ENCODE results near the gene COL23A1. TPM values are rescaled to one million over a fixed set of nuclear protein-coding genes. Genes with fewer than 3 reads are reported as not detected.

The COL23A1 gene
- total RNA-seq, 1 experiment from 2014 or later: 0.12 TPM

DNA sequence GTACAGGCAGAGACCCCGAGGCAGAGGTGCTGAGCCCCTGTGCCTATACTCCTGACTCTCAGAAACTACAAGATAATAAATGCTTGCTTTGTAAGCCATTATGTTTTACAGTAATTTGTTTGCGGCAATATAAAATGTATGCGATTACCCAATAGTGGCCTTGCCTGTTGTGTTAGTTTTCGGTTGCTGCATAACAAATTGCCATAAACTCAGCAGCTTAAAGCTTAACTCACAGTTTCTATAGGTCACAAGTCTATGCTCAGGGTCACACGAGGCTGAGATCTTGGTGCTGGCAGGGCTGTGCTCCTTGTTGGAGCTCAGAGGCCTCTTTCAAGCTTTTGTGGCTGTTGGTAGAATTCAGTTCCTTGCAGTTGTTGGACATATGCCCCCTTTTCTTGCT, 114.8 kb downstream of the COL23A1 start:
- DNase-seq (ENCODE audit: low read depth): no peak

DNA sequence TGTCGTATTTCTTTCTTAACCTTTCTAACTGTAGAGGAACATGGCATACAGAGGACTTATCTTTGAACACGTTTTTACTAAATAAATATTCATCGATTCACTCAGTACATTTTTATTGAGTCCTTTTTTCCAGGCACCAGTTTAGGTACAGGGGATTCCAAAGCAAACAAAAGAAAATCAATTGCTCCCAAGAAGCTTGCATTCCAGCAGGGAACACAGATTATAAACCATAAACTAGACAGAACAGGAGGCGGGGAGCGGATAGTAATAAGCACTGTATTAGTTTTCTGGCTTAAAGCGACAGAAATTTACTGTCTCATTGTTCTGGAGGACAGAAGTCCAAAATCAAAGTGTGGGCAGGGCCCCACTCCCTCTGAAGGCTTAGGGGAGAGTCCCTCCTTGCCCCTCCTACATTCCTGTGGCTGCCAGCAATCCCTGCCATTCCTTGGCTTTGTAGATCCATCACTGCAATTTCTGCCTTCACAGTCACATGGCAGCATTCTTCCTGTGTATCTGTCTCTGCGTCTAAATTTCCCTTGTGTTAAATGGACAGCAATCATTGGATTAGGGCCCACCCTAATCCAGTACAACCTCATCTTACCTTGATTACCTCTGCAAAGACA, 115.5 kb downstream of the COL23A1 start:
- DNase-seq (ENCODE audit: low read depth): no peak

DNA sequence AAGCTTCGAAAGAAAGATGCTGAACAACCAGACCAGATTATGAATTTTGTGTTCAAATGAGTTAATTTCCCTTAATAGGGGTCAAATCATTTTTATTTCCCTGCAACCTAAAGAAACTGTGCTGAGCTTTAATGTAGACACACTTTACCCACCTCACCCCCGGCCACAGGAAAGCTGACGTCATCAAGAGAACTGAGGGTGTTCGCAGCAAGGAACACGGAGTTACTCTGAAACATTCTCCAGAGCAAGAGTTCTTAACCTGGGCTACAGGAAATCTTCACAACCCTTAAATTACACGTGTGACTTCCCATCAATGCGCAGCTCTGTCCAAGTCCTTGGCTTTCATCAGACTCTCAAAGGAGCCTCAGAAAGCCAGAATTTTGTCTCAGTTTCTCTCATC, 116.3 kb downstream of the COL23A1 start:
- no peak for DNase-seq (ENCODE audit: low read depth)

DNA sequence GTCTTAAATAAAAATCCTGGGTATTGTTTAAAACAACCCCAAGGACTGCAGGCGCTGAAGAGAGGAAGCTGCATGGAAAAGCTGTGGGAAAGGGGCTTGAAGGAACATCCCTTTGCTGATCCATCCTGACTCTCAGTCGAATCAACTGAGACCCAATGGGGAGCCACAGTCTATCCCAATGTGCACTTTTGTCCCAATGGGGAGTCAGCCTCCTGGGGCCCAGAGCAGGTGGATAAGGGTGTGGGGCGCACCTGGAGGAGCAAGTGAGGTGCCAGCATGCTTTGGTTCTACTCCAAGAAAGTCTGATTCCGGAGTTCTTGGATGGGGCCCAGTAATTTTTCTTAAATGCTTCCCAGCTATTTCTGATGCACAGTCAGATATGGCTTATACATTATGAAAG, 118.1 kb downstream of the COL23A1 start:
- no peak for DNase-seq (ENCODE audit: low read depth)

DNA sequence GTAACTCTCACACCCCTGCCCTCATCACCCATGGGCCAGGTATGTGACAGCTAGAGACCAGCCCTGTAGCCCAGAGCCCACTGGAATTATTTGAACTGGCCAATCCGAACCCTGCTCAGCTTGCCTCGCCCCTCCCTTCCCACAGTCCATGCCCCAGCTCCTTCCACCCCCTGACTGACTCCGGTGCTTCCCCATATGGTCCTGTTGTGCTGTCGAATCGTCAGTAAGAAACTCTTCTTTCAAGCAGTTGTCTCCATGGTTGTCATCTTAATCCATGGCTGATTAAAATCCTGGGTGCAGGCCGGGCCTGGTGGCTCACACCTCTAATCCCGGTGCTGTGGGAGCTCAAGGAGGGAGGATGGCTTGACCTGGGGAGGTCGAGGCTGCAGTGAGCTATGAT, 118.5 kb downstream of the COL23A1 start:
- DNase-seq (ENCODE audit: low read depth): no peak

DNA sequence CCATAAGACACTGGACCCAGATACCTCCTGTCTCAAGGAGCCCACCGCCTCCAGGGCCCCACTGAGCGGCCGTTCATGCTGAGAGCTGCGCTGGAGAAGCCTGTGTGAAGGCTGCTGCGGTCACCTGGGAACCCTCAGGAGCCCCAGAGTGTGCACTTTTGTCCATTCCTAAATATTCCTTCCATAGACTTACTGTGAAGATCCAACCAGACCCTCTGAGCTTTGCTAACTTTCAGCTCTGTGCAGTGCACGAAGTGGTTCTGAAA, 119.5 kb downstream of the COL23A1 start:
- DNase-seq (ENCODE audit: low read depth): no peak

DNA sequence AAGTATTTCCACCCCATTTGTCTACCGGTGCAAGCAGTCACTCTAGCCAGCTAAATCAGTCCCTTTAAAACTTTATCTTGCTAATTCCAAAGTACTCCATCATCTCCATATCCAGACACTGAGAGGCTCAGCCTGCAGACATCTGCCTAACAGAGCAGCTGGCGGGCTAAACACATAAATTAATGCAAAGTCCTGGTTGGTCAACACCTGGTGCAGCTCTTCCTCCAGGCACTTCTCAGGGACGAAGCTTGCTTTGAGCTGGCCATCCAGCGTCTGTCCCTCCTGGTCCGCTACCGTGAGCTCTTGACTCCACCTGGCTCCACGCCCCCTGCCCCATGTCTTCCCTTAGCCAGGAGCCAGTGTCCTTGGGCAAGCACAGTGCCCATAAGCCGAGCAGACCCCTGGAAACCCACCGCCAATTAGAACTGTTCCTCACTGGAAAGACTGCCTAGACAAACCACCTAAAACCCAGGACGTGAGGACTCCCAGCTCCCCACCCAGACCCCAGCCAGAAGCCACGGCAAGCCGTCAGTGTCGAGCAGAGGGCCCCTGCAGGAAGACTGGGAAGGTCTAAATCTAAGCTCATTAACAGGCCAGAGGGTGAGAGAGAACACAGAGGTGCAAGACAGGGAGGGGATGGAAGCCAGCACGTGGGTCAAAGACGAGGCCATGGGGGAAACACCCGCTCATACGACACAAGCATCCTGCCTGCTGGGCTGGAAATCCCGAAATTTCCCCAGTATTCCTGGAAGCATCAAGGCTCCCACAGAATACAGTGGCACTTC, 120.0 kb downstream of the COL23A1 start:
- DNase-seq (ENCODE audit: low read depth): no peak

DNA sequence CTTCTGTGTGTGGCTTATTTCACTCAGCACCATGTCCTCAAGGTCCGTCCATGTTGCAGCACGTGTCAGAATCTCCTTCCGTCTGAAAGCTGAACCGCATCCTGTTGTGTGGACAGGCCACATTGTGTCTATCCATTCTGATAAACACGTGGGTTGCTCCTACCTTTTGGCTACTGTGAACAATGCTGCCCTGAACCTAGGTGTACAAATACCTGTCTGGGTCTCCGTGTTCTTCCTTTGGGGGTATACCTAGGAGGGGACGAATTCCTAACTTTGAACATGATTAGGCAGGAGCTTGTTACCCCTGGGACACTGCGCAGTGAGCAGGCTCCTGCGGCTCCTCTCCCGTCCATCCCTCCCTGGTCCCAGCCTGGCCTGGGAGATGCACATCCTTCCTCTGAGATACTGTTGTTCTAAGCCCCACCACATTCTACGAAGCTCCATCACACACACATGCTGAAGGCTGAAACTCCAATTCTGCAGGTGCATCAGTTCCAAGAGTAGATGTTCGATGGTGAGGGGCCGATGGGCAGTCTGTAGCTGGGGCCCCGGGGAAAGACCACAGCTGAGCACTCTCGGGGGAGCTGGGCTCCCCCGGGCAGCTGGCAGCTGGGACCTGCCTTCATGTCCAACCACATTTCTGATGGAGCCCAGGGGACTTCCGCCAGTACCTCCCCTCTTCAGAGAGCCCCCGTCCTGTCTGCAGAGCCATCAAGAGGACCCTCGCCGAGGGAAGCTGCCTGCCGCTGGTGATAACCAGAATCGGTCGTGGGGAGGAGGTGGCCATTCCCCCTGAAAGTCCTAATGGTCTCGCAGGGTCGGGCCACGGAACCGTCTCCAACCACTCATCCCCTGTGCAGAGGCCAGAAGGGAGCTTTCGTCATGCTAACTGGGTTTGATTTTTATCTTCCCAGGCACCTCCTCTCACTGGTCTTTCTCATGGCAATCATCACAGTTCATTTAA, 120.9 kb downstream of the COL23A1 start:
- DNase-seq (ENCODE audit: low read depth): no peak

DNA sequence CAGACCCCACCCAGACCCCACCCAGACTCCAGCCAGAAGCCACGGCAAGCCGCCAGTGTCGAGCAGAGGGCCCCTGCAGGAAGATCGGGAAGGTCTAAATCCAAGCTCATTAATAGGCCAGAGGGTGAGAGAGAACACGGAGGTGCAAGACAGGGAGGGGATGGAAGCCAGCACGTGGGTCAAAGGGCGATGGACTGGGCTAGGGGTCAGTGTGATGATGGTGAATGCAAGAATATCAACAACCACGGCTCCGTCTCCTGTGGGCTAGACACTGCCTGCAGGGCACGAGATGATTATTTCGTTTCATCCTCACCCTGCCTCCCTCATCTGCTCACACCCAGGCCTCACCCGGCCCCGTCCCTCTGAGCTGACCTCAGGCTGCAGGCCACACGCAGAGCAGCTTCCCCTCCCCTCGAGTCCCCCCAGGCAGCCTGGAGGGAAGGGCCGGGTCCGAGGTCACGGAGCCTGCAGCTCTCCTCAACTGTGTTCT, 122.0 kb downstream of the COL23A1 start:
- no peak for DNase-seq (ENCODE audit: low read depth)

DNA sequence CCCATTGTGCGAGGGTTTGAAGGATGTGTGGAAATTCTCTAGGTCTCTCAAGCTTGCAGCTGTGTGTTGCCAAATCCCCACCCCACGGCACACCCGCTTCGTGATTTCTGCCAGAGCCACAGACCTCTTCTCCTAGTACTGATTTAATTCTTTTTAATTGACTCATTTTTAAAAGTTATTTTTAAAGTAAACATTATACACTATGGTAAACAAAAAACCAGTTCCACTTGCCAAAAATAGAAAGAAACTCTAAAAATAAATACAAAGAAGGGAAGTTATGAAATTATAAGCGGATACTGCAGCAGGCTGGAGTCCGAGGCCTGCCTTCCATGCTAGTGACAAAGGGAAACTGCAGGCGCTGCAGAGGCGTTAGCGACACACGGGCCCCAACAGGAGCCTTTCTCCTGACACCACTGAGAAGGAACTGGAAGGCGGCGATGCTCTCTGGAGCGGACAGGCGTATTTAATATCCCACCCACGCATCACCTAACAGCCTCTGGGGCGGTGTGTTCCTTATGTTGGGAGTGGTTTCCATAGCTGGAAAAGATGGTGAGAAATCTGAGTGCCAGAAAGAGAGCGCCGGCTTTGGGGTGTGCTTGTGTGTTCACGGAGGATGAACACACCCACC, 122.5 kb downstream of the COL23A1 start:
- no peak for DNase-seq (ENCODE audit: low read depth)

DNA sequence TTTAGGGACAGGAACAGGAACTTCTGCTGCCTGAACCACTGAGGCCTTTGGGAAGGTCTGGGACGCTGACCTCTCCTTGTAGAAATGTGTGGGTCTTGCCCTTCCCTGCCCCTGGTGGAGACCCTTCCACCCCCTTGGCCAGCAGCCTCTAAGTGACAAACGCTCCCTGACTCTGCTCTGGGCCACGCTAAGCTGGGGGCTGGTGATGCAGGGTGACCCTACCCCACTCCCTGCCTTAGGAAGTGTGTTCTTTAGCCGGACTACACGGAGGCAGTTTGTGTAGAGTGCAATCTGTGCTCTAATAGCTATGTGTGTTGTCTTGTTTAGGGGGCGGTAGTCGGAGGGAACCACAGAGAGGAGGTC, 123.0 kb downstream of the COL23A1 start:
- DNase-seq (ENCODE audit: low read depth): no peak

DNA sequence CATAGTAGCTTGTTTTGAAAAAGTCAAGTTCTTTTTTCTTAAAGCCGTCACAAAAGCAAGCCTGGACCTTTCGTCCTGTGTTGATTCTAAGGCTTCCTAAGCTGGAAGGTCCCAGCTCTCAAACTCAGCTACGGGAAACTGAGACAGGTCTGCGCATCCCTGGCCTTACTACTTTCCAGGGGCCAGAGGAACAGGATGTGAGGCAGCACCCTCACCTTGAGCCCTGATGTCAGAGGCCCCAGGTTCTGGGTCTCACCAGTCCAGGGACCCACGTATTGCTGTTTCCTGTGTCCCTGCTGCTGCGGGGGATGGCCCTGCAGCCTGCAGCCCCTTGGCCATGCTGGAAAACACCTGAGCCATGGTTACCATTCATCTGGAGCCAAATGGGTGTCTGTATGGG, 123.9 kb downstream of the COL23A1 start:
- no peak for DNase-seq (ENCODE audit: low read depth)

DNA sequence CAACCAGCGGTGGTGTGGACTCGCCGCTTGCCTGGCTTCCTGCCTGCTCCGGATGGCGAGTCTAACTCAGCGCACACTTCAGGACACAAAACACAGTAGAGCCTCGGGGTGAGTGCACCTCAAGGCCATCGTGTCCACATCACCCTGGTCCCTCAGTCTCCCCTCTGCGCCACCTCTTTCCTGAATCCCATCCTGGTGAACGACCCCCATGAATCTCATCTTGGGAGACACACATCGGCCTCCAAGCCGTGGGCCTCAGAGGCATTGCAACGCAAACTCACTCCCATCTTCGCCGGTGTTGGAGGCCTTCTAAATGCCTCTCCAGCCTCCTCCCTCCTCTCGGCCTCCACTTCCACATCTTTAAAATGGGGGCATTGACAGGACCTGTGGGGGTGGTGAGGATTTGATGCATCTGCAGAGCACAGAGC, 124.3 kb downstream of the COL23A1 start:
- DNase-seq (ENCODE audit: low read depth): no peak

DNA sequence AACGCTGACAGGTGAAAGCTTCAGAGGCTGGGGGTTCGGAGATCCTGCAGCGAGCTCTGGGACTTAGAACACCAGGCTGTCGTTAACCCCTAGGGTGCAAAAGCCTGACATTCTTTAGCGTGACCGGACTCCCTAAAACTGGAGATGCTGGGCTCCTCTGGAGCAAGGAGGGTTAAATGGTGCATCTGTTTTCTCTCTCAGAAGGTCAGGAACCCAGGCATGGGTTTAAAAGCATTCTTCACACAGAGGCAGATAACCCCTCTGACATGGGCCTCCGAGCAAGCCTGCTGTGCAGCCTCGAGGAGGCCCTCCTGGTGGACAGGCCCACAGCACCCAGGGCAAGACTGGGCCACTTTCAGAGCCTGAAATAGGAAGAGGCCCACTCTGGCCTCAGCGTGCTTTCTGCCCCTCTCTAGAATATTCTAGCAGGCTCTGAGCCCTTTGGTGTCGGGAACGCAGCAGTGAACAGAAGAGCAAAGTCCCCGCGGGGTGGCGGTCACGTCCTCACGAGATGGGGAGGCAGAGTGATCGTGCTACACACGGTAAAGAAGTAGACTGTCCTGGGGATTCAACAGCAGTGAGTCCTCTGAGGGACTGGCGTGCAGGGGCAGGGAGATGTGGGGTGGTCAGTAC, 124.8 kb downstream of the COL23A1 start:
- DNase-seq (ENCODE audit: low read depth): no peak

DNA sequence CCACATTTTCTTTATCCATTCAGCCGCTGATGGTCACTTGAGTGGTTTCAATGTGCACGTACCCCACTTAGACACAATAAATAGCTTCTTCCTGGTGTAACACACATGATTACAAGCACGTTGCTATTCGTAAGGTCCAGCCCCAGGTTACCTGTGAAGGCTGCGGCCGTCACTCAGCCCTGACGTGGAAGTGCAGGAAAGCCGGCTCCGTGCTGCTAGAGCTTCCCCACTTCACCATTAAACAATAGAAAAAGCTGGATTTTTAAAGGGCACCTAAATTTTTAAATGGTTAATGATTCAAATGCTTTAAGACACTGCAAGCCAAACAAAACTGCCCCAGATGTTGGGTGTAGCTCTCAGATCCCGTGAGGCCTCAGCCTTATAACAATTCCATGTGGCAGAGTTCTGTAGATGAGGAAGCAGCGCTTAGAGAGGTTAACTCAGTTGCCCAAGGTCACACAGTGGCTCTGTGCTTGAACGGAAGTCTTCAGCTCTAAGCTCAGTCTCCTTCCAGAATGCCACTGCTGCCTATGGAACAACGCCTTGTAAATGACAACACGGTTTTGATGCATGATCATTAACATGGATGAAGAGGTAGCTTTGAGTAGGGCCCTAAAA, 125.7 kb downstream of the COL23A1 start:
- DNase-seq (ENCODE audit: low read depth): no peak

DNA sequence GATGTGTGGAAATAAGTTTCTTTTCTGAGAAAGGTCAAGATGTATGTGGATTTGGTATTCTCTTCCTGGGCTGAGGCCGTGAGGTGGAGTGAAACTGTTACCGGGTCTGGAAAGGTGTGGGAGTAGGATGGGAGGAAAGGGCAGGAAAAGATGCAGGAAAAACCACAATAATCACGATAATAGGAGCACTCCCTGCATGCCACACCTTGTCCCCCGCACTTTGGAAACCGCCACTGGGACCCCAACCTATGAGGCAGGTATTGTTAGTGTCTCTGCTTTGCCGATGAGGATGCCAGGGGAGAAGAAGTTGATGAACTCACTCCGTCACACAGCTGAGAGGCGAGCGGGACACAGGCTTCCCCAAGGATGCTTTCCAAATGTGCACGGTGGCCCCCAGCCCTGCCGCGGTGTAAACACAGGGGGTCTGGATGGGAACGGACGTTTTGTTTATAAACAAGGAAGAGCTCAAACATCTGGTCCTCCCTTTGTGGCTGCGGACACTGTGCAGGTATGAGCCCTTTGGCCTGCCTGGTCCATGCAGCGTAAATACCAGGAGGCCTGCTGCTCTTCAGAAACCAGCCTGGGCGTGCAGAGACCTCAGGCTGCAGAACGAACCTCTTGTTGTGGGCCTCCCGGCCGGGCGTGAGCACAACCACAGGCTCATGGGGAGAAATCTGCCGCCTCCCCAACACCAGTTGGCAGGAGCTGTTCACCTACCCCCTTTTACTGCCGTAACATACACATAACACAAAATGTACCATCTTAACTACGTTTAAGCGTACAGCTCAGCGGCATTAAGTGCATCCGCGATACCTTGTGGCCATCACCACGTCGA, 126.7 kb downstream of the COL23A1 start:
- DNase-seq (ENCODE audit: low read depth): no peak

DNA sequence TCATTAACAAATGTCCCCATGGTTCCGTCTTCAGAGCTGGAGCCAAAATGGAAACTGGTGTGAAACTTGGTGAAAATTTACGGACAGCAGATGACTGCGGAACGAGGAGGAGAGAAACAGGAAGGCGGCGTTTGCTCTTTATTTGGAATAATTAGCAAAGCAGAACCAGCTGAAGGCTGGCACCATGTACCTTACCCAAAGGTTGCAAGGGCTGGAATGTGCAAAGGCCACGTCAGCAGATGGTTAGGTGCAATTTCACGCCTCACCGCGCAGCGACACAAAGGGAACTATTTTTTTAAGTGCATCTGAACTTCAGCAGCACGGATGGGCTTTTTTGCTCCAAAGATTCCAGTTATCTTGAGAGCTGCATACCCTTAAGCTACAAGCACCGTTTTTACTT, 127.4 kb downstream of the COL23A1 start:
- no peak for DNase-seq (ENCODE audit: low read depth)

DNA sequence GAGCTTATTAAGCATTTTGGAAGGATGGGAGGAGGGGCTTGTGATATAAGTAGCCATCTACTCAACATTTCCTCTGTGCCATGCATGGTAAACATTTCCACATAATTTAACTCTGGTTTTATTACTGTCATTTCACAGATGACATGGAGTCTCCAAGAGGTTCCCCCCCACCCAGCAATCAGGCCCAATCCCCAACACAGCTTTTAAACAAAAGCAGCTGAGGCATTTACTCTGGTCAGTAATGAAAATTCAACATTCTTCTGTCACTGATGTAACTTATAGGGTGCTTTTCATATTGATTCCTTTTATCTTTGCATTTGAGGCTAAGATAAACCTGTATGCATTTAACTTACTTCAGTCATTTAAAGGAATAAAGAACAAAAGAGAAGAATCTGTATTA, 128.1 kb downstream of the COL23A1 start:
- DNase-seq (ENCODE audit: low read depth): no peak

DNA sequence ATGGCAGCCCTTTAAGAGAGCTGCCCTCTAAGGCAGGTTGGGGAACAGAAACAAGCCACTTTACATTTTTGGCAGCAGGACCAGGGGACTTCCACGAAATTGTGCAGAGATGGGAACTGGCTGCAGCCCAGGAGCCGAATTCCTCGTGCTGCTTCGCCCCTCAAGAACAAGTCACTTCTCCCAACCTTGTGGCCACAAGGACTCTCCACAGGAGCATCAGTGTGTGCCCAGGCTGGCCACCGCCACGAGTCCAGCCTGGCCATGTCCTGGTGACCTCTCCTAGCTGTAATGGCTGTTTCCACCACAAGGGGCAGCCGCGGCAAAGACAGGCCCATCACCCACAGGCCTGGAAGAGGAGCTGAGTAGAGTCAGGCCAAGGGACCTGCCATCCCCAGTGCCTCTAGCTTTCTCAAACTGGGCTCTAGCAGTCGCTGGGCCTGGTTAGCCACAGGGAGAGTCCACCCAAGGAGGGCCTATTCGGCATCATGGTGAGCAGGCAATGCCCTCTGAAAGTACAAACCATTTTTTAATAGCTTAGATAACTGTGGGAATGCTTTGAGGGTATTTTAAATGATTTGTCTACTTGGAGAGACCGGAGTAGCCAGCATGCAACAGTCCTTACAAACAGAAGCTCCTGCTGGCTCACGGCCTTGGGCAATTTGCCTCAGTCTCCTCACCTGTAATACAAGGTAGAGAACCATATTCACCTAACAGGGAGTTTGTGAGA, 129.0 kb downstream of the COL23A1 start:
- DNase-seq (ENCODE audit: low read depth): peak; percentile 26

DNA sequence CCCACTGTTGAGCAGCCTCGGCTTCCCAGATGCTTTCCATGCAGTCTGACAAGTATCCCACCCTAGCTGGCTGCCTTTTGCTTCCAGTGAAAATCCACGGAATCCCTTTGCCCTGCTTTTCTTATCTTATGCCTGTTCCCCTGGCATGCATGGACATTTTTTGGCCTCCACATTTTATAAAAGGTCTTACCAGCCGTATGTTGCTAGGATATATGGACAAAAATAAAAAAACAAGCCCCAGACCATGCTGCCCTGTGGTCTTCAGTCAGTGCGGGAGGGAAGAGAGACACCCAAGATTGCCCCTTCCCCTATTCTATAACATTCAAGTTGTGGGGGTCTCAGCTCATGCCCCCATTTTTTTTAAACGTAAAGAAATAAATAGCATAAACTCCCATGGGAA, 129.6 kb downstream of the COL23A1 start:
- no peak for DNase-seq (ENCODE audit: low read depth)
